Measurements from ENCODE around the gene VWA2.

DNA sequence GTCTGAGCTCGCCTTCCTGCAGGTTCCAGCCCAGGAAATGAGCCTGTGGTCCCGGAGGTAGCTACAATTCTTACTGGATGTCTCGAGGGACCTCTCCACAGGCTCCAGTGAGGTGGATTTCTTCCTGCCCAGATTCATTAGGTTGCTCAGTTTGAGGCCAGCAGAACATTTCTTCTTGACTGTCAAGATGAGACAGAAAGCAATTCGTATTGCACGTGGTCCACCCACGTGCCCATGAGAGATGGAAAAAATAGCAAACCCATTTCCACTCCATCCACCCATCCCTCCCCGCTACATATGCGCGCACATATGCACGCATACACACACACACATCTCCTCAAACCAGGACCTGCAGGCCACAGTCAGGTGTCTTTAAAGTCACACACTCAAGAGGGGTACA lies 68.7 kb downstream of the VWA2 start:
- TF ChIP-seq CTCF (IDR thresholded peaks at IDR 0.05) (no peak), POLR2A (IDR thresholded peaks at IDR 0.05) (no peak)
